Heart left ventricle (tissue), 13 donors: ENCODE measurements around the gene FOXN3.

Experiments used
- CTCF ChIP-seq, 12 donors: fragments of 200-600 bp; sonication (generic) in 4 of 12; IDR thresholded peaks; one replicate each; pipeline versions ENCODE4 v1.5.0 to v1.8.0; 2018 to 2022; ENCODE audit warnings: antibody characterized with exemption in 12 of 12, mild to moderate bottlenecking in 5 of 12
- POLR2A ChIP-seq, 2 donors: fragments of 450-650 bp; IDR thresholded peaks; one replicate each; pipeline ENCODE4 v1.6.1; 2017; ENCODE audit warnings: antibody characterized with exemption in 2 of 2, mild to moderate bottlenecking in 2 of 2, moderate library complexity in 2 of 2
- donor health status: ischemic (EF 13 %, LVEDD 7.1; RV severe dilation, severe dysfunction).
- donor health status: DM: no; HTN: yes; CAD: no.
- donor health status: DM: no; HTN: no; CAD: no.
- donor health status: ischemic (EF 25% LVEDD 6.9; RV normal size, moderate dysfunction).
- donor health status: ischemic (EF 25% LVEDD 5.7; RV mildly dilated, moderate dysfunction).
- donor health status: ischemic (EF 35%, LVEDD 5.7; RV mildly dilated, moderate dysfunction).
- donor health status: nonischemic (EF 11% LVEDD 7.7; RV severe dilation, severe dysfunction).
- donor health status: DM: yes; HTN: yes; CAD: no.
- donor health status: PGD.
- donor health status: ischemic (EF 29% LVEDD 5.4; RV normal size, mild dysfunction).
- donor health status: nonischemic (EF 23%, LVEDD 6.1; RV moderate dilation, normal function).

- TF ChIP-seq CTCF (IDR thresholded peaks at IDR 0.05) (no peak), POLR2A (IDR thresholded peaks at IDR 0.05) (no peak)
Observed at GRCh38 chr14:89131004-89131750, 285.9 kb downstream of the FOXN3 start.
